ACHN (cell line): ENCODE measurements around the gene IL1RL1.

Experiments
- DNase-seq: peaks from one replicate; pipeline ENCODE4 v3.0.0-alpha.2; 2015
- in situ Hi-C: cut with HindIII; loops from 2 replicates; pipeline ENCODE4 v1.10.0; 2017; ENCODE audit warnings: low sequenced_read_pairs, low pct_ligation_motif_present, low pct_unique_long_range_greater_than_20kb

The IL1RL1 gene

GRCh38 chr2:102286041-102286440 lies 25.3 kb upstream of the IL1RL1 start:
- no peak for DNase-seq
- in situ Hi-C loops = no loop called here

GRCh38 chr2:102289129-102289528 lies 22.2 kb upstream of the IL1RL1 start:
- no peak for DNase-seq
- in situ Hi-C loops = no loop called here

GRCh38 chr2:102290594-102290993 lies 20.8 kb upstream of the IL1RL1 start:
- DNase-seq = no peak
- in situ Hi-C loops = no loop called here

GRCh38 chr2:102291319-102292075 lies 19.9 kb upstream of the IL1RL1 start:
- DNase-seq = no peak
- in situ Hi-C loops = no loop called here

GRCh38 chr2:102294802-102295489 lies 16.4 kb upstream of the IL1RL1 start:
- no peak for DNase-seq
- in situ Hi-C loops = no loop called here

DNA sequence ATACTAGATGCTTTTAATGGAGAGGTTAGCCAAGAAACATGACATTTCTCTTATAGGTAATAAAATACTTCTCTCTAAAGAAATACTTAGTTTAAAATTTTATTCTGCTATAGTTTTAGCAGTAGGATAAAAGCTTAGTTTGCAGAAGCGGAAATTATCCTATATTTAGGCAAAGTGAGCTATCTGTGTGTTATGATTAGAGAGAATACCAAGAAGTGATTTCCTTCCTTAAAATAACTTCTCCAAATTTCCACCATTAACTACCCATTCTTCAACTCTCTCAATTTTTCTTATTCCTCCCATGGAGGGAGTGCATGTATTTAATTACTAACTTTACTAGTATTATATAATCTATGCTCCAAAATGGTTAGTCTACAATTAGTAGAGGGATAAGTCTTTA lies 15.8 kb upstream of the IL1RL1 start:
- in situ Hi-C loops = no loop called here
- DNase-seq = no peak

DNA sequence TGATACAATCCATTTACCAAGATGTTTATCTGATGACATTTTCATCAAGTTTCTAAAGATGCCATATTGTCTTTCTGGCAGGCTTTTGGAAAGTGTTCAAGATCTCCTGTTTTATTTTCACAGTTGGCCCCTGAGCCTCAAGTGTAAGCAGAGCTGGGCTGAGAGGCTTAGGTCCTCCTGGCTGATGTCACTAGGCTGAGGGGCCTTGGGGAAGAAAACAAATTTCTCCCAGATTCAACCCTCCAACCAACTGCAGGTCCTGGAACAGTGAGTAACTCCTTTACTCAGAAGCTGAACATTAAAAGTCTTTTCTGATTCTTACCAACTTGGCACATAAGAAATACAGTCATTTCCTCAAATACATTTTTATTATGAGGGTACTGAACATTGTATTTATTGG lies 14.9 kb upstream of the IL1RL1 start:
- in situ Hi-C loops = no loop called here

DNA sequence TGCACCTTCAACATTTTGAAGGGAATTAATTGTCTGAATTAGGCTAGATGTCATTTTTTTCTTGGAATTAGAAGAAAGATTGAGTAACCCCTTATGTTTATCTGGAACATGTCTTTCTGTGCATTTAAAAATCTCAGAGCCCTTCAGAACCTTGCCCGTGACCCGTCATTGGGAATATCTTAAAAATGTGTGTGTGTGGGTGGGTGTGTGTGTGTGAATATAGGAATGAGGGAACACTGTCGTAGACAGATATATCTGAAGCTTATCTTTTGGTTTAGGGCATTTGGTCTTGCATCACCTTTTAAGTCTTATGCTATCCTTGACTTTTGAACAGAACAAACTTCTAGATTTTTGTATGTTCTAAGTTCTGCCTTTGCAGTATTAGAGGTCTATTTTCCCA lies 13.5 kb upstream of the IL1RL1 start:
- no peak for DNase-seq
- in situ Hi-C loops = no loop called here

More for the DNA sequence above, 14.9 kb upstream of the IL1RL1 start:
- DNase-seq = no peak

GRCh38 chr2:102301867-102302362 lies 9.4 kb upstream of the IL1RL1 start:
- DNase-seq = peak; percentile 35

DNA sequence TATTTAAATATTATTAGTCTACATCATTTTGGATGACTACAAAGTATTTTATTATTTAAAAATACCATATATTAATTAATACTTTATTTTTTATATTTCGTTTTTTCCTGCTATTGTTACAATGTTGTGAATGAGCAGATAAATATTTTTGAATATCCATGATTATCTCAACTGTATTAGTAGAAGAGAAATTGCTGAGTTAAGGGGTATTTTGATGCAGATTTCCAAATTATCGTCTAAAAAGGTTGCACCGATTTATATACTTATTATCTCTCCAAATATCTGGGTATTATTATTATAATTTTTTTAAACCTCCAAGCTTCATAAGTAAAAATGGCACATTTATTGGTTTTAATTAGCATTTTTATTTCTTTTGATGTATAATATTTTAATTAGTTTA lies 8.9 kb upstream of the IL1RL1 start:
- in situ Hi-C loops = no loop called here
- DNase-seq = no peak

More at GRCh38 chr2:102301867-102302362, 9.4 kb upstream of the IL1RL1 start:
- in situ Hi-C loops = no loop called here

- DNase-seq = no peak
- in situ Hi-C loops = no loop called here
Measured at GRCh38 chr2:102303589-102303988, 7.8 kb upstream of the IL1RL1 start.

DNA sequence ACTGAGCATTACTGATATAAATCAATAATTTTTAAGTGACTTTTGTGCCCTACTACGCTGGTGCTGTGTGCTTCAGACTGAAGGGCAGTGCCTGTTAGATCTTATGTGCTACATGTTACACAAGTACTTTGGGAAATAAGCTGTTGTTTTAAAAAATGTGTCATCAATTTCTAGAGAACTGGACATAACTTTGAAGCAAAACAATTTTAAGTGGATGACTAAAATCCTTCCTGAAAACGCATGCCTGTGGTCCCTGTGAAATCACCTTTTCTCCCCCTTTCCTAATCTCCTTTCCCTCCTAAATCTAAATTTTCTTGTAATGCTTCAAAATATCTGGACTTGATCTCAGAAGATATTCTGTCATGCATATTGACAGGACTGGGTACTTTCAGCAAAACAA lies 7.1 kb upstream of the IL1RL1 start:
- in situ Hi-C loops = no loop called here

DNA sequence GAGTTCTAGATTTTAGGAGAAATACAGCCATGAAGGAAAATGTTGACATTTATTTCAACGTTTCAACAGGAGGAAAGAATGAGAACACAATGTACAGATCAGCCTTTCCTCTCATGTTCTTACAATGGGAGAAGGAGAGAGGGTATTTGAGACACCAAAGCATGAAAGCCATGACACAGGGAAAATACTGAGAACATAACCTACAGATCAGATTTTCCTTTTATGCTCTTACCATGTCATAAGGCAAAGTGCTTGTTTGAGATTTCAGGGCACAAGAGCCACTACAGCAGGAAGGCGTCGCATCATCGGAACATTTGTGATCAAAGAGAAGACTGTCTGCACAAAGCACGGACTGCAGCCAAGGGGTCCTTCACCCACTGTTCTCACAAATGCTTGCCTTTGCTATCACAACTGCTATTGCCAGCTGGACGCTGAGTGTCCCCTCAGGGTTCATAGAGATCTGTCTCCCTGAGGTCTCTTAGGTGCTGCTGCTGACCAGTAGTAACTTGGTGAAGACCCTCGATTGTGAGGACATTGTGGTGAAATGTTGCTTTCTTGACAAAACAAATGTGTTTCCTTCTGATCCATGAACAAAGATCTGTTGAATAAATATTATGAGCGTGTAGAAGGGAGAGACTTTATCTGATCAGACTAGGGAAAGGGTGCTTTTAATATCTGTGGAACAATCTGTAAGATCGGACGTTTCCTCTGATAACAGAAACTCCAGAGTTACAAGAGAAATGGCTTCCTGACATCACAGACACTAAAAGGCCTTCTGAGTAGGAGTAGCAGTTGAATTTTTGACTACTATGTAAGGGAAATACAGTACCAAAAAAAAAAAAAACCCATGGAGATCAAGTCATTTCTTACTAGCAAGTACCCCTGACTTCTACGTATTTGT lies 6.4 kb upstream of the IL1RL1 start:
- DNase-seq = no peak
- in situ Hi-C loops = no loop called here

More for the DNA sequence above, 7.1 kb upstream of the IL1RL1 start:
- DNase-seq = no peak

DNA sequence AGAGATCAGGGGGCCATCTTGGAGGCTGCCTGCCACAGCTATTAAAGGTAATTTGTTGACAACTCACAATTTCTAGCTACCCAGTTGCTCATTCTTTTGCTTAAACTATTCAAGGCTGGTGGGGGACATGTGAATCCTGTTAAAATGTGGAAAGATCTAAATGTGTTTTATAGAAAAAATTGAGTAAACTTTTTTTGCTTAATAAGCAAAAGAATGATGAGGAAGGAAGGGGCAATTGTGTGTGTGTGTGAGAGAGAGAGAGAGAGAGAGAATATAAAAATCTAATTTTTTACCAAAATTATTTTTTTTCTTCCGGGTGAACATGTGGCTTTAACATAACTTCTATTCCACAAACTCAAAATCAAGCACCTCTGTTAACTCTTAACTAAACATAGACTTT lies 5.2 kb upstream of the IL1RL1 start:
- DNase-seq = no peak
- in situ Hi-C loops = no loop called here

GRCh38 chr2:102313025-102313424 lies 1.7 kb downstream of the IL1RL1 start:
- no peak for DNase-seq
- in situ Hi-C loops = no loop called here

GRCh38 chr2:102313471-102313870 lies 2.1 kb downstream of the IL1RL1 start:
- no peak for DNase-seq
- in situ Hi-C loops = no loop called here

GRCh38 chr2:102313950-102314349 lies 2.6 kb downstream of the IL1RL1 start:
- no peak for DNase-seq
- in situ Hi-C loops = no loop called here

DNA sequence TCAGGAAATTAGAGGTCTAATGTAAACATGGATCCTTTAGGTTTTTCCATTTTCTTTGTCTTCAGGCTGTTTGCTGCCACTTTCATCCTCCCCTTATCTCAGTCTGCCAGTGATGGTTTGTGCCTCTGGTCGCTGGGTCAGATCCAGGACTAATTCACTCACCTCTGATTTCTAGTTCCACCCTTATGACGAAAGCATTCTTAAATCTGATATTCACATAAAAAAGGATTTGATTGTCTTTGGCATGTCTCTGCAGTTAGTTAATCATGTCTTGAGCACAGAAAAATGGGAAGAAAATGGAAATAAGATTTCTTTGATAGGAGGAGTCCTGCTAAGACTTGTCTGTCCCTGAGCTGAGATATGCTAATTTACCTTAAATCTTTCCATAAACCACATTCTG lies 4.6 kb downstream of the IL1RL1 start:
- in situ Hi-C loops = no loop called here

GRCh38 chr2:102317715-102318114 lies 6.4 kb downstream of the IL1RL1 start:
- DNase-seq = no peak
- in situ Hi-C loops = no loop called here

More for the DNA sequence above, 4.6 kb downstream of the IL1RL1 start:
- no peak for DNase-seq
